Measurements from ENCODE around the gene TMEM94.

GRCh38 chr17:75450270-75450669 is 6.2 kb upstream of the TMEM94 start:
- TF ChIP-seq POLR2A (IDR thresholded peaks at IDR 0.05) = no peak
- TF ChIP-seq CTCF (IDR thresholded peaks at IDR 0.05) = no peak
